ENCODE measurements around the gene PRAMEF5.
"Not testable (repeated sequence)": the region's sequence is repeated elsewhere in the genome, so short reads cannot be mapped to it uniquely, and the experiment has no call there.

Gene PRAMEF5

GRCh38 chr1:13253898-13254297 lies at the start of gene PRAMEF5:
Gene PRAMEF5 (plus strand): TSS chr1:13254198. CDS start chr1:13259269, 5,071 bp downstream.
- not testable (repeated sequence) for DNase-seq

- not testable (repeated sequence) for DNase-seq
Observed at GRCh38 chr1:13208712-13209111, 45.3 kb upstream of the PRAMEF5 start.

- not testable (repeated sequence) for DNase-seq
Observed at GRCh38 chr1:13216619-13217018, 37.4 kb upstream of the PRAMEF5 start.

GRCh38 chr1:13219203-13219602 lies 34.8 kb upstream of the PRAMEF5 start:
- not testable (repeated sequence) for DNase-seq

- not testable (repeated sequence) for DNase-seq
Observed at GRCh38 chr1:13222788-13223187, 31.2 kb upstream of the PRAMEF5 start.

- no peak for DNase-seq
Observed at GRCh38 chr1:13224480-13225060, 29.4 kb upstream of the PRAMEF5 start.

- not testable (repeated sequence) for DNase-seq
Observed at GRCh38 chr1:13225675-13226204, 28.3 kb upstream of the PRAMEF5 start, which contains the start of gene PRAMEF18. Gene PRAMEF18 (minus strand): TSS chr1:13226154. CDS start chr1:13226106, 48 bp downstream.

- DNase-seq, result not testable (repeated sequence)
Observed at GRCh38 chr1:13227271-13228055, 26.5 kb upstream of the PRAMEF5 start.

GRCh38 chr1:13228343-13228781 lies 25.6 kb upstream of the PRAMEF5 start:
- DNase-seq, result no peak

- DNase-seq, result not testable (repeated sequence)
Observed at GRCh38 chr1:13230096-13230495, 23.9 kb upstream of the PRAMEF5 start.

GRCh38 chr1:13230601-13231000 lies 23.4 kb upstream of the PRAMEF5 start:
- DNase-seq, result not testable (repeated sequence)

- not testable (repeated sequence) for DNase-seq
Observed at GRCh38 chr1:13231061-13231750, 22.8 kb upstream of the PRAMEF5 start.

GRCh38 chr1:13232056-13232455 lies 21.9 kb upstream of the PRAMEF5 start:
- DNase-seq, result not testable (repeated sequence)

GRCh38 chr1:13234057-13234456 lies 19.9 kb upstream of the PRAMEF5 start:
- DNase-seq, result not testable (repeated sequence)

- not testable (repeated sequence) for DNase-seq
Observed at GRCh38 chr1:13237572-13237971, 16.4 kb upstream of the PRAMEF5 start.

- not testable (repeated sequence) for DNase-seq
Observed at GRCh38 chr1:13239633-13240032, 14.4 kb upstream of the PRAMEF5 start.

- DNase-seq, result not testable (repeated sequence)
Observed at GRCh38 chr1:13243536-13244263, 10.3 kb upstream of the PRAMEF5 start.

GRCh38 chr1:13245841-13246553 lies 8.0 kb upstream of the PRAMEF5 start:
- not testable (repeated sequence) for DNase-seq

- DNase-seq, result not testable (repeated sequence)
Observed at GRCh38 chr1:13246554-13246871, 7.5 kb upstream of the PRAMEF5 start.

GRCh38 chr1:13247122-13247521 lies 6.9 kb upstream of the PRAMEF5 start:
- DNase-seq, result not testable (repeated sequence)

GRCh38 chr1:13265124-13265523 lies 11.1 kb downstream of the PRAMEF5 start:
- DNase-seq, result not testable (repeated sequence)

GRCh38 chr1:13277016-13277415 lies 23.0 kb downstream of the PRAMEF5 start:
- not testable (repeated sequence) for DNase-seq
